ENCODE measurements around the gene PDLIM3.

The PDLIM3 gene

DNA sequence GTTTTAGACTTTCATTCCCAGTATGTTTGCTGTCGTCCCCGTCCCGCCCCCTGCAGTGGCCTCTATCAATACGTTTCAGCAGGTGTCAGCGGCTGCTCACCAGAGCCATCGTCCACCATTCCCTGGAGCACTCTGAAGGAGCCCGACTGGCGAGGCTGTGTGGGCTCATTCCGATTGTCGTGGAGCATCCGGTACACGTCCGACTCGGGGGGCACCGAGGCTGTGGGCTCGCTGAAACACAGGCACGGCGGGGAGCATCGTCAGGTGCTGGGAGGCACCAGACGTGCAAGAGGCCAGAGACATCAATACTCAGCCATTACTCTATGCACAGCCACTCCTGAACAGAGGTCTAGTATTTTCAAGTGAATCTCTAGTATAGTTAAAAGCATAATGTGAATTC, 28.9 kb downstream of the PDLIM3 start:
- H3K27me3 ChIP-seq (ENCODE audit: insufficient read depth, low read length, poor library complexity) = no peaks in the 10 kb centered on the region
- H2BK15ac ChIP-seq (replicated peaks; ENCODE audit: low read depth) = no peak overlapping the region
- H3K4ac ChIP-seq (ENCODE audit: low read depth, low read length) = no peak overlapping the region
- H4K8ac ChIP-seq (ENCODE audit: low read depth, low read length) = no peak overlapping the region
- H3K27ac ChIP-seq (ENCODE audit: low read depth, low read length) = no peak overlapping the region
- no peak overlapping the region for H2AK5ac ChIP-seq (ENCODE audit: low read length)
- no peak overlapping the region for H2BK5ac ChIP-seq (ENCODE audit: low read length)
- H3K79me1 ChIP-seq (ENCODE audit: low read length) = no peaks in the 10 kb centered on the region
- H3K56ac ChIP-seq (ENCODE audit: low read length) = no peak overlapping the region
- no peak overlapping the region for H3K4me2 ChIP-seq (ENCODE audit: low read length)
- H4K5ac ChIP-seq (ENCODE audit: low read length) = no peak overlapping the region
- no peak overlapping the region for H2BK120ac ChIP-seq (ENCODE audit: low read depth, low read length)
- no CpG with 5 or more reads among the region's 20 CpGs for WGBS (ENCODE audit: extremely low coverage, insufficient coverage, low lambda C conversion rate)
- H3K79me2 ChIP-seq (ENCODE audit: control insufficient read depth, insufficient read depth, low read length) = no peaks in the 10 kb centered on the region
- no peak overlapping the region for H3K4me3 ChIP-seq (ENCODE audit: low read length)
- H3K9ac ChIP-seq (ENCODE audit: low read length) = no peak overlapping the region
- no peaks in the 10 kb centered on the region for H3K36me3 ChIP-seq (ENCODE audit: control insufficient read depth, insufficient read depth, low read length)
- H3K4me1 ChIP-seq (ENCODE audit: control insufficient read depth, low read depth, low read length) = no peaks in the 10 kb centered on the region
- no peak for DNase-seq
- H3K23ac ChIP-seq (ENCODE audit: low read length) = no peak overlapping the region
- no peak overlapping the region for H3K18ac ChIP-seq (ENCODE audit: low read length)

DNA sequence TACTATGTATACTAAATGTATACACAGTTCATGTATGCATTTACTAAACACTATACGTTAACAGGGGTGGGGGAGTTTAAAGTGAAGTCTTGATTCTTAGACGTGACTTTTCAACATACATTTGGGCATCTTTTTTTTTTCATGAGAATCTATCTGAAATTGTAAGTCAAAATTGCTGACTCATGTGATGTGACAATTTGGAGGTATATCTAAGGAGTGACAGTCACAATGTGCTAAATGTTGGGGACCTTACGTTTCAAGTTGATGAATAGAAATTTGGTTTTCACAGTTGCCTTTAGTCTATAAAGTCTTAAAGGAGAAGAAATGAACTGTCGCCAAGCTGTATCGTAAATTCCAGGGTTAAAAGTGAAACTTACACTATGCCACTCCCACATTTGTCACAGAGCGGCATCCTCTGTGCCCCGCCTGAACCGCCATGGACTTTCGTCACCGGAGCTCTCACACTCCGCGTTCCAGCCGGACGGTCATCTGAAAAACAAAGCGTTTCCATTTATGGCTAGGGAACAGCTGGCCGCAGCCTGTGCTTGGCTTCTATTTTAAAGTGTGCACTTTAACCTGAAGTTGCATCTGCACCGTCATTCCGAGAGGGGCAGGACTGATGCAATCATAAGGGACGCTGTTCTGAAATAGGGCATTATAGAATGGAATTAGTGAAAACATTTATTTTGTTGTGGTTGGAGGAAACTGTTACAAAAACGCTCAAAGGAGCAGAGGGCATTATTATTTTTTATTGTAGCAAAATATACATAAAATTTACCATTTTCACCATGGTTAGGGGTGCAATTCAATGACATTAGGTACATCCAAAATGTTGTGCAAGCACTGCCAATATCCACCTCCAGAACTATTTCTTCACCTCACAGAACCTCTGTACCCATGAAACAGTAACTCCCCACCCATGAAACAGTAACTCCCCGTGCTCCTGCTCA, 30.9 kb downstream of the PDLIM3 start:
- Histone ChIP-seq H3K79me2 (ENCODE audit: control insufficient read depth, insufficient read depth, low read length) (no peaks in the 10 kb centered on the region), H3K4me1 (ENCODE audit: control insufficient read depth, low read depth, low read length) (no peaks in the 10 kb centered on the region), H3K79me1 (ENCODE audit: low read length) (no peaks in the 10 kb centered on the region), H2BK120ac (ENCODE audit: low read depth, low read length) (no peak overlapping the region), H3K18ac (ENCODE audit: low read length) (no peak overlapping the region), H3K56ac (ENCODE audit: low read length) (no peak overlapping the region), H2AK5ac (ENCODE audit: low read length) (no peak overlapping the region), H3K23ac (ENCODE audit: low read length) (no peak overlapping the region), H4K8ac (ENCODE audit: low read depth, low read length) (no peak overlapping the region), H3K4ac (ENCODE audit: low read depth, low read length) (no peak overlapping the region), H2BK5ac (ENCODE audit: low read length) (no peak overlapping the region), H3K4me2 (ENCODE audit: low read length) (no peak overlapping the region), H4K5ac (ENCODE audit: low read length) (no peak overlapping the region), H3K27ac (ENCODE audit: low read depth, low read length) (no peak overlapping the region), H2BK15ac (replicated peaks; ENCODE audit: low read depth) (no peak overlapping the region), H3K9ac (ENCODE audit: low read length) (no peak overlapping the region), H3K36me3 (ENCODE audit: control insufficient read depth, insufficient read depth, low read length) (no peaks in the 10 kb centered on the region), H3K4me3 (ENCODE audit: low read length) (no peak overlapping the region), H3K27me3 (ENCODE audit: insufficient read depth, low read length, poor library complexity) (no peaks in the 10 kb centered on the region)
- DNase-seq = no peak
- no CpG with 5 or more reads among the region's 21 CpGs for WGBS (ENCODE audit: extremely low coverage, insufficient coverage, low lambda C conversion rate)

DNA sequence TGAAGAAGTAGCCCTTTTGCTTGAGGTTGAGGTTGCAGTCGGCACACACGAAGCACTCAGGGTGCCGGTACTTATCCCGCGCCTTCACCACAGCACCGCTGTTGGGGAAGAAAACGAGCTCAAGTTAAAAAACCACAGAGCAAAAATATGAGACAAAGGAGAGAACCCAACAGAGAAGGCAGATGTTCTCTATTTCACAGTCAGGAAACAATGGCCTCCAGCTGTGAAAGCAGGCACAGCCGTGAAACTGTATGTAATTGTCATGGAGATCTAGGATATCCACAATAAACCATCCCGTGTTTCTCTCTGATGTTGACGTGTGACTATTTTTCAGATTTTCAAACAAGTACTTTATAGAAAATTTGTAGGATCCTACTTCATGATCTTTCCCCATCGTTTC, 32.9 kb downstream of the PDLIM3 start:
- H3K9ac ChIP-seq (ENCODE audit: low read length) = no peak overlapping the region
- no peaks in the 10 kb centered on the region for H3K27me3 ChIP-seq (ENCODE audit: insufficient read depth, low read length, poor library complexity)
- WGBS (ENCODE audit: extremely low coverage, insufficient coverage, low lambda C conversion rate) = no CpG with 5 or more reads among the region's 11 CpGs
- no peak overlapping the region for H3K4ac ChIP-seq (ENCODE audit: low read depth, low read length)
- H3K4me1 ChIP-seq (ENCODE audit: control insufficient read depth, low read depth, low read length) = no peaks in the 10 kb centered on the region
- H3K23ac ChIP-seq (ENCODE audit: low read length) = no peak overlapping the region
- no peak overlapping the region for H2BK5ac ChIP-seq (ENCODE audit: low read length)
- H2BK15ac ChIP-seq (replicated peaks; ENCODE audit: low read depth) = no peak overlapping the region
- H4K8ac ChIP-seq (ENCODE audit: low read depth, low read length) = no peak overlapping the region
- no peak overlapping the region for H3K56ac ChIP-seq (ENCODE audit: low read length)
- no peak overlapping the region for H2AK5ac ChIP-seq (ENCODE audit: low read length)
- no peaks in the 10 kb centered on the region for H3K79me1 ChIP-seq (ENCODE audit: low read length)
- no peaks in the 10 kb centered on the region for H3K36me3 ChIP-seq (ENCODE audit: control insufficient read depth, insufficient read depth, low read length)
- no peak overlapping the region for H3K27ac ChIP-seq (ENCODE audit: low read depth, low read length)
- no peak overlapping the region for H3K18ac ChIP-seq (ENCODE audit: low read length)
- H3K79me2 ChIP-seq (ENCODE audit: control insufficient read depth, insufficient read depth, low read length) = no peaks in the 10 kb centered on the region
- H4K5ac ChIP-seq (ENCODE audit: low read length) = no peak overlapping the region
- H2BK120ac ChIP-seq (ENCODE audit: low read depth, low read length) = no peak overlapping the region
- no peak overlapping the region for H3K4me3 ChIP-seq (ENCODE audit: low read length)
- no peak overlapping the region for H3K4me2 ChIP-seq (ENCODE audit: low read length)
- DNase-seq = no peak

DNA sequence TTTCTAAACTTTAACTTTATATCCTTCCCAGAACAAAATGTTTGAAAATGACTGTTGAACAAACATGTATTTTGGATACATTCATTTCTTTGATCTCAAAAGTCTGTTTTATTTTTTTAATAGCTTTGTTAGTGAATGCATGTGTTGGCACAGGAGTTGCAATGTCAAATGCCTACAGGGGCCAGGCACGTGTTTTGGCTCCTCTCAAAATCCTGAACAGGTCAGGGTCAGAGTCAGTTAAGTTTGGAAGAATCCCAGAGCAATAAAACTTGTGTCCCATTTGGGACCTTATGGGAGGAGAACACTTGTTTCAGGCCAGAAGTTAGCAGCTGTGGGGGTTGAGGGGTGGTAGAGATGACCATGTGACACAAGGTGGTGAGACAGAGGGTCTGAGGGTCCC, 34.7 kb downstream of the PDLIM3 start:
- Histone ChIP-seq H2AK5ac (ENCODE audit: low read length) (no peak overlapping the region), H3K23ac (ENCODE audit: low read length) (no peak overlapping the region), H3K27ac (ENCODE audit: low read depth, low read length) (no peak overlapping the region), H4K5ac (ENCODE audit: low read length) (no peak overlapping the region), H3K4me3 (ENCODE audit: low read length) (no peak overlapping the region), H3K56ac (ENCODE audit: low read length) (no peak overlapping the region), H3K4me1 (ENCODE audit: control insufficient read depth, low read depth, low read length) (no peaks in the 10 kb centered on the region), H4K8ac (ENCODE audit: low read depth, low read length) (no peak overlapping the region), H2BK5ac (ENCODE audit: low read length) (no peak overlapping the region), H2BK15ac (replicated peaks; ENCODE audit: low read depth) (no peak overlapping the region), H3K27me3 (ENCODE audit: insufficient read depth, low read length, poor library complexity) (no peaks in the 10 kb centered on the region), H3K36me3 (ENCODE audit: control insufficient read depth, insufficient read depth, low read length) (no peaks in the 10 kb centered on the region), H3K4me2 (ENCODE audit: low read length) (no peak overlapping the region), H2BK120ac (ENCODE audit: low read depth, low read length) (no peak overlapping the region), H3K18ac (ENCODE audit: low read length) (no peak overlapping the region), H3K79me1 (ENCODE audit: low read length) (no peaks in the 10 kb centered on the region), H3K9ac (ENCODE audit: low read length) (no peak overlapping the region), H3K4ac (ENCODE audit: low read depth, low read length) (no peak overlapping the region), H3K79me2 (ENCODE audit: control insufficient read depth, insufficient read depth, low read length) (no peaks in the 10 kb centered on the region)
- no peak for DNase-seq
- no CpG with 5 or more reads among the region's 1 CpG for WGBS (ENCODE audit: extremely low coverage, insufficient coverage, low lambda C conversion rate)

DNA sequence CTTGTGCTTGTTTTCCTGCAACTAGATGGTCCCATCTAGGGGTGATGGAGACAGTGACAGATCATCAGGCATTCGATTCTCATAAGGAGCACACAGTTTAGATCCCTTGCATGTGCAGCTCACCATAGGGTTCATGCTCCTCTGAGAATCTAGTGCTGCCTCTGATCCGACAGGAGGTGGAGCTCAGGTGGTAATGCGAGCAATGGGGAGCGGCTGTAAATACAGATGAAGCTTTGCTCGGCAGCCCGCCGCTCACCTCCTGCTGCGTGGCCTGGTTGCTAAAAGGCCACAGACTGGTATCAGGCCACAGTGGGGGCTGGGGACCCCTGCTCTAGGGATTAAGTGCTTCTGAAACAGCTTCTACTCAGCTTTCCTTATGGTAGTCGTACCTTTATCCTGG, 35.3 kb downstream of the PDLIM3 start:
- Histone ChIP-seq H3K79me1 (ENCODE audit: low read length) (no peaks in the 10 kb centered on the region), H3K79me2 (ENCODE audit: control insufficient read depth, insufficient read depth, low read length) (no peaks in the 10 kb centered on the region), H3K4me3 (ENCODE audit: low read length) (no peak overlapping the region), H4K5ac (ENCODE audit: low read length) (no peak overlapping the region), H3K27ac (ENCODE audit: low read depth, low read length) (no peak overlapping the region), H2BK5ac (ENCODE audit: low read length) (no peak overlapping the region), H3K27me3 (ENCODE audit: insufficient read depth, low read length, poor library complexity) (no peaks in the 10 kb centered on the region), H2BK15ac (replicated peaks; ENCODE audit: low read depth) (no peak overlapping the region), H3K4me2 (ENCODE audit: low read length) (no peak overlapping the region), H3K18ac (ENCODE audit: low read length) (no peak overlapping the region), H2BK120ac (ENCODE audit: low read depth, low read length) (no peak overlapping the region), H3K23ac (ENCODE audit: low read length) (no peak overlapping the region), H3K4me1 (ENCODE audit: control insufficient read depth, low read depth, low read length) (no peaks in the 10 kb centered on the region), H2AK5ac (ENCODE audit: low read length) (no peak overlapping the region), H3K4ac (ENCODE audit: low read depth, low read length) (no peak overlapping the region), H4K8ac (ENCODE audit: low read depth, low read length) (no peak overlapping the region), H3K56ac (ENCODE audit: low read length) (no peak overlapping the region), H3K36me3 (ENCODE audit: control insufficient read depth, insufficient read depth, low read length) (no peaks in the 10 kb centered on the region), H3K9ac (ENCODE audit: low read length) (no peak overlapping the region)
- DNase-seq = no peak
- no CpG with 5 or more reads among the region's 9 CpGs for WGBS (ENCODE audit: extremely low coverage, insufficient coverage, low lambda C conversion rate)

DNA sequence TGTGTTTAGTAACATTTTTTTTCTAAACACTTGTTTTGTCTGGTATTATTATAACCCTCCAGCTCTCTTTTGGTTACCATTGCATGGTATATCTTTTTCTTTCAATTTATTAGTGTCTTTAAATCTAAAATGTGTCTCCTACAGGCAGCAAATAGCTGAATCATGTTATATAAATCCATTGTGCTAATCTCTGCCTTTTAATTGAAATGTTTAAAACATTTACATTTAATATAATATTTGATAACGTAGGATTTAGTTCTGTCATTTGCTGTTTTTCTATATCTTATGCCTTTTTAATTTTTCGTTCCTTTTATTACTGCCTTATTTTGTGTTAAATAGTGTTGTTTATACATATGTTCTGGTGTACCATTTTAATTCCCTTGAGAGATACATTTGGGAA, 46.7 kb downstream of the PDLIM3 start:
- H3K4ac ChIP-seq (ENCODE audit: low read depth, low read length) = no peak overlapping the region

More for the DNA sequence above, 46.7 kb downstream of the PDLIM3 start:
- Histone ChIP-seq H3K27me3 (ENCODE audit: insufficient read depth, low read length, poor library complexity) (no peaks in the 10 kb centered on the region), H4K5ac (ENCODE audit: low read length) (no peak overlapping the region), H3K79me2 (ENCODE audit: control insufficient read depth, insufficient read depth, low read length) (no peaks in the 10 kb centered on the region), H2BK5ac (ENCODE audit: low read length) (no peak overlapping the region), H3K4me1 (ENCODE audit: control insufficient read depth, low read depth, low read length) (no peaks in the 10 kb centered on the region), H3K18ac (ENCODE audit: low read length) (no peak overlapping the region), H2BK120ac (ENCODE audit: low read depth, low read length) (no peak overlapping the region), H3K23ac (ENCODE audit: low read length) (no peak overlapping the region), H3K56ac (ENCODE audit: low read length) (no peak overlapping the region), H3K27ac (ENCODE audit: low read depth, low read length) (no peak overlapping the region), H3K36me3 (ENCODE audit: control insufficient read depth, insufficient read depth, low read length) (no peaks in the 10 kb centered on the region), H2AK5ac (ENCODE audit: low read length) (no peak overlapping the region), H4K8ac (ENCODE audit: low read depth, low read length) (no peak overlapping the region), H2BK15ac (replicated peaks; ENCODE audit: low read depth) (no peak overlapping the region), H3K79me1 (ENCODE audit: low read length) (no peaks in the 10 kb centered on the region), H3K9ac (ENCODE audit: low read length) (no peak overlapping the region), H3K4me3 (ENCODE audit: low read length) (no peak overlapping the region), H3K4me2 (ENCODE audit: low read length) (no peak overlapping the region)
- WGBS (ENCODE audit: extremely low coverage, insufficient coverage, low lambda C conversion rate) = no CpG with 5 or more reads among the region's 2 CpGs
- no peak for DNase-seq

Data from mesendoderm (in vitro differentiated cells).